Bronchial epithelial cell (primary cell): Measurements from ENCODE around the gene ADAMTS9. TPM values are rescaled to one million over a fixed set of nuclear protein-coding genes. Genes with fewer than 3 reads are reported as not detected.

Experiments used
- DNase-seq: peaks from one replicate; pipeline ENCODE4 v3.0.0-alpha.2; 2010; ENCODE audit warnings: low read depth
- FAIRE-seq: peaks from 2 replicates; lab custom pipeline; 2011; peaks lifted over from hg19 to GRCh38; lab: Jason Lieb, UNC
- H3K27me3 ChIP-seq: 2 replicates; pipeline ENCODE4 v1.5.1; 2011; ENCODE audit warnings: low read length; ENCODE audit not compliant: control insufficient read depth, insufficient read depth
- H3K36me3 ChIP-seq: 2 replicates; pipeline ENCODE4 v1.5.1; 2011; ENCODE audit warnings: low read length; ENCODE audit not compliant: control insufficient read depth, insufficient read depth
- H3K4me3 ChIP-seq: 2 replicates; pipeline ENCODE4 v1.5.1; 2011; ENCODE audit warnings: mild to moderate bottlenecking, low read depth, low read length, control low read depth
- total RNA-seq: library from RNA; depleted of rRNA; stranded (reverse); fragments of >200 nt; gene quantifications from 2 replicates; pipeline ENCODE4 v1.2.1, GENCODE V29; 2014
- TF ChIP-seq, protein P1 (sequence below): IDR thresholded peaks from 2 replicates; pipeline ENCODE4 v1.5.1; 2011; ENCODE audit warnings: mild to moderate bottlenecking, moderate library complexity, low read length, control low read depth, inconsistent platforms; ENCODE audit not compliant: insufficient read depth, severe bottlenecking

Gene ADAMTS9
- total RNA-seq, 1 donor from 2014 or later, result 0.26 TPM

GRCh38 chr3:64559588-64559987, 128.2 kb downstream of the ADAMTS9 start:
- FAIRE-seq, result no peak
- no peaks in the 10 kb centered on the region for H3K27me3 ChIP-seq
- TF ChIP-seq, protein P1, sequence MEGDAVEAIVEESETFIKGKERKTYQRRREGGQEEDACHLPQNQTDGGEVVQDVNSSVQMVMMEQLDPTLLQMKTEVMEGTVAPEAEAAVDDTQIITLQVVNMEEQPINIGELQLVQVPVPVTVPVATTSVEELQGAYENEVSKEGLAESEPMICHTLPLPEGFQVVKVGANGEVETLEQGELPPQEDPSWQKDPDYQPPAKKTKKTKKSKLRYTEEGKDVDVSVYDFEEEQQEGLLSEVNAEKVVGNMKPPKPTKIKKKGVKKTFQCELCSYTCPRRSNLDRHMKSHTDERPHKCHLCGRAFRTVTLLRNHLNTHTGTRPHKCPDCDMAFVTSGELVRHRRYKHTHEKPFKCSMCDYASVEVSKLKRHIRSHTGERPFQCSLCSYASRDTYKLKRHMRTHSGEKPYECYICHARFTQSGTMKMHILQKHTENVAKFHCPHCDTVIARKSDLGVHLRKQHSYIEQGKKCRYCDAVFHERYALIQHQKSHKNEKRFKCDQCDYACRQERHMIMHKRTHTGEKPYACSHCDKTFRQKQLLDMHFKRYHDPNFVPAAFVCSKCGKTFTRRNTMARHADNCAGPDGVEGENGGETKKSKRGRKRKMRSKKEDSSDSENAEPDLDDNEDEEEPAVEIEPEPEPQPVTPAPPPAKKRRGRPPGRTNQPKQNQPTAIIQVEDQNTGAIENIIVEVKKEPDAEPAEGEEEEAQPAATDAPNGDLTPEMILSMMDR, result no peak
- H3K4me3 ChIP-seq, result no peak overlapping the region
- H3K36me3 ChIP-seq, result no peaks in the 10 kb centered on the region
- no peak for DNase-seq

DNA sequence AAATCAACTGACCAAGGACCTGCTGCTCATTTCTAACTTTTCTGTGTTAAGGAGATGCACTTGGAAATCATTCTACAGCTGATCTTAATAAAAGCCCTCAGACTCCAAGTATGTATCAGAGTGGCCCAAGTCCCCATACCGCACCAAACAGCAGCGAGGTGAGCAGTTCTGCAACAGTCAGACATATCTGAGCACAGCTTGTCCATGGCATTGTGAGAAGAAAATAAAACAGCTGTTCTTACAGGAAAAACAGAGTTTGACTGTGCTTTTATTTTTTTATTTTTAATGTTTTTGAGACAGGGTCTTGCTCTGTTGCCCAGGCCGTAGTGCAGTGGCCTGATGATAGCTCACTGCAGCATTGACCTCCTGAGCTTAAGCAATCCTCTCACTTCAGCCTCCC, 131.8 kb downstream of the ADAMTS9 start:
- H3K36me3 ChIP-seq, result no peaks in the 10 kb centered on the region
- no peak overlapping the region for H3K4me3 ChIP-seq
- H3K27me3 ChIP-seq, result no peaks in the 10 kb centered on the region
- TF ChIP-seq, protein P1, result no peak
- no peak for FAIRE-seq
- no peak for DNase-seq

DNA sequence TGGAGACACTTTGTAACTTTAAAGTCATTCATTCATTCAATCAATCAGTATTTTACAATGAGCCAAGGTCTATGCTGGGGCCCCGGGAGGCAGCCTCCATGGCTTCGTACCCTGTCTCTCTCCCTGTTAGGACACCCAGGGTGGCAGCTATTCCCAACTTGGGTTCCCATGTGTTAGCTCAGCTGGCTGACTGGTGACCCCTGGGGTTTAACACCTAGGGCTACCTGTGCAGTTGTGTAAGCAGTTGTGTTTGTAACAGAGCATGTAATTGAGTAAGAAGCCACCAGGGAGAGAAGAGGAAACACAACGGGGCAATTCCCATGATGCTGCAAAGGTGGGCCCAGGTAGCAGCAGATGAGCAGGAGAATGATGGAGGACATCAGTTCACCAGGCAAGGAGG, 132.4 kb downstream of the ADAMTS9 start:
- no peak for DNase-seq
- Histone ChIP-seq H3K27me3 (no peaks in the 10 kb centered on the region), H3K4me3 (no peak overlapping the region), H3K36me3 (no peaks in the 10 kb centered on the region)
- TF ChIP-seq, protein P1, result no peak
- FAIRE-seq, result no peak

DNA sequence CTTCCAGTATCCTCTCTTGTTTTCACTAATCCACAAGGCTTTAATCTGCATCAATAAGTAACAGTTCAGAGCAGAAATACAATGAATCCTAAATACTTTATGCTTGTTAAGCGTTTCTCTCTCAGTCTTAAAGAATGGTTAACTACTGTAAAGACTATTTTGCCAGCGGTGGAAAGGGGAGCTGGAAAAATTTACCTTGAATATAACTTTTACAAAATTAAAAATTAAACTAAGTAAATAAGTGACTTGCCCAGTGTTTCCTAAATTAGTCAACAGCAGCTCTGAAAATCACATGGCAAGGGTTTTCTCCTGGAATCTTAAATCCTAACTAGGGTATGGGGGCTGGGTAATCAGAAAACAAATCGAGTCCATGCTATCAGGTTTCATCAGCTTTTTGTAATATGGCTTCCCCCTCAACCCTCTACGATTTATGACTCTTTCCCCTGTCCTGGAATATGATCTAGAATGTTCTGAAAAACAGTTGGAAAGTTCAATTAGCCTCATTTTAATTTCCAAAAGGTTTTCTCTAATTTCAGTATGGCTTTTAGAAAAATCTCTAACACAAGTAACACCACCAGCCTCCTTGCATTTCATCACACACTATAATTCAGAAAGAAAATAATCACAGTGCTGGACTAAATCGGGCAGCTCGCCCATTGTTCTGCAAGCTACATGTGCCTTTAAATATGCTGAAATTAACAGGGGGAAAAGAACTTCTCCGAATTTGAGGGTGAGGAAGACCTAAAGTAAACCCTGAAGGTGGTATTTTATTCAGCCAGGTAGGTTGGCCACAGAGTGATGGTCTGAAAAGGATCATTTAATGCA, 133.5 kb downstream of the ADAMTS9 start:
- Histone ChIP-seq H3K36me3 (no peaks in the 10 kb centered on the region), H3K4me3 (no peak overlapping the region), H3K27me3 (no peaks in the 10 kb centered on the region)
- FAIRE-seq, result no peak
- no peak for DNase-seq
- TF ChIP-seq, protein P1, result no peak

GRCh38 chr3:64552966-64553365, 134.8 kb downstream of the ADAMTS9 start:
- no peak for FAIRE-seq
- H3K36me3 ChIP-seq, result no peaks in the 10 kb centered on the region
- DNase-seq, result no peak
- H3K27me3 ChIP-seq, result no peaks in the 10 kb centered on the region
- H3K4me3 ChIP-seq, result no peak overlapping the region
- TF ChIP-seq, protein P1, result no peak
